Stimulated activated CD8-positive, alpha-beta memory T cell treated with anti-CD3 and anti-CD28 coated beads, Interleukin-7, amount 100 ng/mL, for 24 hours (primary cell): ENCODE results near the gene BICRA.
"Not testable (repeated sequence)": the region's sequence is repeated elsewhere in the genome, so short reads cannot be mapped to it uniquely, and the experiment has no call there.

ENCODE experiments used
- DNase-seq: peaks from one replicate; pipeline ENCODE4 v3.0.0-alpha.2; 2020; ENCODE audit warnings: low read depth

BICRA gene

GRCh38 chr19:47631681-47632446, 22.9 kb downstream of the BICRA start:
- no peak for DNase-seq

GRCh38 chr19:47633517-47633916, 24.6 kb downstream of the BICRA start:
- DNase-seq: no peak

- DNase-seq: no peak
These were observed 25.1 kb downstream of the BICRA start for GRCh38 chr19:47633996-47634395.

- DNase-seq: not testable (repeated sequence)
These were observed 26.3 kb downstream of the BICRA start for GRCh38 chr19:47635152-47635754.

- no peak for DNase-seq
These were observed 28.6 kb downstream of the BICRA start for GRCh38 chr19:47637550-47637949.

- no peak for DNase-seq
These were observed 33.1 kb downstream of the BICRA start for GRCh38 chr19:47641891-47642485.

- DNase-seq: no peak
These were observed 34.3 kb downstream of the BICRA start for GRCh38 chr19:47643281-47643680.

- DNase-seq: no peak
These were observed 35.3 kb downstream of the BICRA start for GRCh38 chr19:47644199-47644598.

- no peak for DNase-seq
These were observed 36.0 kb downstream of the BICRA start for GRCh38 chr19:47644743-47645482.

GRCh38 chr19:47646924-47647323, 38.0 kb downstream of the BICRA start:
- no peak for DNase-seq

- DNase-seq: no peak
These were observed 40.7 kb downstream of the BICRA start for GRCh38 chr19:47649588-47649987.

GRCh38 chr19:47650700-47651099, 41.8 kb downstream of the BICRA start:
- DNase-seq: no peak

GRCh38 chr19:47651132-47651531, 42.2 kb downstream of the BICRA start:
- no peak for DNase-seq

- DNase-seq: no peak
These were observed 42.8 kb downstream of the BICRA start for GRCh38 chr19:47651691-47652090.

- DNase-seq: no peak
These were observed 43.4 kb downstream of the BICRA start for GRCh38 chr19:47652285-47652684.

GRCh38 chr19:47653856-47654255, 44.9 kb downstream of the BICRA start:
- no peak for DNase-seq

GRCh38 chr19:47657719-47658118, 48.8 kb downstream of the BICRA start:
- DNase-seq: no peak

- no peak for DNase-seq
These were observed 49.8 kb downstream of the BICRA start for GRCh38 chr19:47658431-47659348.

GRCh38 chr19:47660435-47660832, 51.5 kb downstream of the BICRA start:
- DNase-seq: no peak

GRCh38 chr19:47661161-47661560, 52.2 kb downstream of the BICRA start:
- DNase-seq: no peak

- DNase-seq: no peak
These were observed 52.7 kb downstream of the BICRA start for GRCh38 chr19:47661611-47662010.
